Effector memory CD8-positive, alpha-beta T cell (primary cell): ENCODE measurements around the gene FYB1.

Experiments used
- ATAC-seq: fragments of 150-1000 bp; cut with Tn5 transposase; replicated peaks from 2 replicates; pipeline ENCODE4 v1.10.0; 2021; ENCODE audit warnings: mild to moderate bottlenecking, moderate library complexity
- DNase-seq, 3 experiments: peaks; one replicate each; pipeline ENCODE4 v3.0.0; 2021
- H3K27ac Mint-ChIP-seq, 2 donors: one replicate each; pipeline ENCODE4 v1.8.0; 2022; ENCODE audit warnings: mild to moderate bottlenecking in 2 of 2, mixed read lengths in 2 of 2, moderate library complexity in 2 of 2
- H3K27me3 Mint-ChIP-seq, 2 donors: one replicate each; pipeline ENCODE4 v1.8.0; 2022; ENCODE audit warnings: mixed read lengths in 2 of 2
- H3K36me3 Mint-ChIP-seq: one replicate; pipeline ENCODE4 v1.8.0; 2022; ENCODE audit warnings: mild to moderate bottlenecking, moderate library complexity, mixed read lengths; ENCODE audit not compliant: insufficient read depth
- H3K4me1 Mint-ChIP-seq, 2 donors: one replicate each; pipeline ENCODE4 v1.8.0; 2022; ENCODE audit warnings: low read depth in 2 of 2, mixed read lengths in 2 of 2
- H3K4me3 Mint-ChIP-seq, 2 donors: one replicate each; pipeline ENCODE4 v1.8.0; 2022; ENCODE audit warnings: mild to moderate bottlenecking in 2 of 2, mixed read lengths in 2 of 2, moderate library complexity in 2 of 2
- H3K9me3 Mint-ChIP-seq, 2 donors: one replicate each; pipeline ENCODE4 v1.8.0; 2022; ENCODE audit warnings: mixed read lengths in 2 of 2

The FYB1 gene

DNA sequence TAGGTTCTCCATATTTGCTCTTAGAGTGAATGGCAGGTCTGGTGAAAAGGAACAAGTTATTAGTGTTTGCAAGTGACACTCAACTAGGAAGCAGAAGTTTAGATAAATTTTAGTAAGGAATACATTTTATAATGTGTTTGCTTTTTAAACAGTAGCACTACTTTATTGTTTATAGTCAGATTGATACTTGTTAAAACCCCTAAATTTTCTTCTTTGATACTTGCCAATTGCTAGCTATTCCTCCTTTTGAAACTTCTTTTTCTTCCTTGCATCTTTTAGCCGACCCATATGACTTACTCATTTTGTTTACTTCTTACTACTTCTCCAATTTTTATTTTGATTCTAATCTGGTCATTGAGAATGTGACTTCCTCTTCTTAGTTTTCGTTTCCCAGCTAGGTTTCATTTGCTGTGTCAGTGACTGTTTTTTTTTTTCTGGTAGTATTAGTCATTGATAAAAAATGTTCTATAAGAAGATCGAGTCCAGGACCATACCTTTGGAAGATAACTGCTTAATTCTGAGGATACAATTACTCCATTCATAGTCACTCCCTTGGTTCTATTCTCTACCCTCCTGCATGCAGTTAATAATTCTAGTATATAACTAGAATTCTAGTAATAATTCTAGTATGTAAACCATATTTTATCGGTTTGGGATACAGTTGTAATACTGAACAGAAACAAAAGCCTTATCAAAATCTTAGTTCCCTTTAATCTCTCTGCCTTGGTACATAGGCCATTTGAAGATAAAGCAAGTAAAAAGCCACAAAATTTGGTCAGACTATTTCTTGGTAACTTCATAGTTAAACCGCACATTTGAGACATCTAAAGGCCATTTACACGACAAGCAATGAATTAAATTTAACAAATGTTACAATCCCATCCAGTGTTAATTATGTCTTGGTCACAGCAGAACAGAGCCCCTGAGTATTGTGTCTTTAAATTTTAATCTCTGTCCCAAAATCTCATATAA is 142.3 kb downstream of the FYB1 start:
- H3K4me3 Mint-ChIP-seq: peak overlapping the region in 1 of 2 donors; percentile 1
- H3K9me3 Mint-ChIP-seq: no peaks in the 10 kb centered on the region
- DNase-seq (no peak), ATAC-seq (no peak)
- peaks cover 14% of the 10 kb centered on the region for H3K36me3 Mint-ChIP-seq
- H3K4me1 Mint-ChIP-seq: peaks cover 7 to 14% of the 10 kb centered on the region in 2 donors
- H3K27me3 Mint-ChIP-seq: peaks cover 19 to 30% of the 10 kb centered on the region in 2 donors
- no peak overlapping the region for H3K27ac Mint-ChIP-seq

DNA sequence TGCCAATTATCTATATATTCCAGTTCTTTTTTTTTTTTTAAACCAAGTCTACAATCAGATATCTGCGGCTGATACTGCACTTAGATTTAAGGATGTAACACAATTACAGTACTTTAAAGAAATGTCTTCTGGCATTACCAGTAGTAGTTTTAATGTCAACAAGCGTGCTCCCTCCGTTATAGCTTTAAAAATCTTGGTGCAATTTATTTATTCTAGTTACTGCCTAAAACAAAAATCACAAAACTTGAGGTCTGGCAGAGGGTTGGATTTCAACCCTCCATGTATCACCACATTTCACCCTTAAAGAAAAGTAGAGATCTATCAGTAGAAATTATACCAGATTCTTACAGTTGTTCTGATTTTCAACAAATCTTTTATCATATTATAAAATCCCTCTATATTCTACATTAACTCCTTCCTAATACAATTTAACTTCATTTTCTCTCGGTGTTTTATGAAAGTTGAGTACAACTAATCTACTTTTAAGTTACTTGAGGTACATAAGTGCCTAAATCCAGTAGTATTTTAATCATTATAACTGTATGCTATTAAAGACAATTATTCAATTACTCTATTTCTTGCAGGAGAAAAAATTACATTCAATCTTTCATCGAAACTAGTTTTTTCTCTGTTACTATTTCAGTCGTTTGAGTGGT is 143.1 kb downstream of the FYB1 start:
- Mint-ChIP-seq H3K4me1 (peaks cover 10 to 18% of the 10 kb centered on the region in 2 donors), H3K36me3 (peaks cover 14% of the 10 kb centered on the region), H3K27me3 (peaks cover 10 to 22% of the 10 kb centered on the region in 2 donors), H3K4me3 (peak overlapping the region in 1 of 2 donors; percentile 13), H3K9me3 (no peaks in the 10 kb centered on the region), H3K27ac (no peak overlapping the region)
- no peak for ATAC-seq
- no peak for DNase-seq

DNA sequence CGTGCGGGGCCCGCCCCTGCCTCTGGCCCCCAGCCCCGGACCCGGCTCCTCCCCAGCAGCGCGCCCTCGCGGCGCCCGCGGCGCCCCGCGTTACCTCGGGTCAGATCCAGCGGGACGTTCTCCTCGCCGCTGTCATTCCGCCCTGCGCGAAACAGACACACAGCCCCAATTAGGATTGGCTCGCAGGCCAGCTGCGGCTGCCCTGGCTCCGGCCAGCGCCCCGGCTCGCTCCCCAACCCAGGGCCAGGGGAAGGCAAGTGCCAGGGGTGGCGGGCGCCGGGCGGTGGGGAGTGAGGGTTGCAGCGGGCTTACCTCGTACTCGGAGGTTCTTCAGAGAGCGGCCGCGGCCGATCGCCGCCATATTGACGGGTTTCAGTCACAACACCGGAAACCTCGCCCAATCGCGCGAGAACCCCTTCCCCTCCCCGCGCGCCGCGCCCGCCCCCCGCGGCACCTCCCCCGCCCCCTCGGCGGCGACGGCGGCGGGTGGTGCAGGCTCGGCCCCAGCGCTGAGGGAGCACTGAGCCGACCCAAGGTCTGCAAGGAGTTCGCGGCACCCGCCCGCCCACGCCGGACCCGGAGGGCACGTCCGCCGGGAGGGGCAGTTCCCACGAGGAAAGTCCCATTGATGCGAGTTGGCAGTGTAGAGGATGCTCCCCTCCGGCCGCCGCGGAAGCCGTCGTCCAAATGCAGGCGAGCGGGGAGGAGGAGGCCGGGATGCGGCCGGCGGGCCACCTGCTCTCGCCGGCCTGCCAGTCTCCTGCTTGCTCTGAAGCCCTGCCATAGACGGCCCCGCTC is 145.1 kb downstream of the FYB1 start, which contains the start of gene RICTOR:
Gene RICTOR, minus strand, starts transcription at position 383 of the 798 bp plus-strand sequence. Its CDS starts 22 bp downstream, at position 361.
- Mint-ChIP-seq H3K27me3 (peaks cover 0 to 11% of the 10 kb centered on the region in 2 donors), H3K36me3 (peaks cover 22% of the 10 kb centered on the region), H3K4me3 (peak within 1 kb of the TSS; percentile 90 to 94), H3K9me3 (no peaks in the 10 kb centered on the region), H3K27ac (peak within 1 kb of the TSS; percentile 97 to 98), H3K4me1 (peaks cover 10 to 30% of the 10 kb centered on the region in 2 donors)
- ATAC-seq: peak; percentile 69
- peak; percentile 87 to 88 (median 87) for DNase-seq

DNA sequence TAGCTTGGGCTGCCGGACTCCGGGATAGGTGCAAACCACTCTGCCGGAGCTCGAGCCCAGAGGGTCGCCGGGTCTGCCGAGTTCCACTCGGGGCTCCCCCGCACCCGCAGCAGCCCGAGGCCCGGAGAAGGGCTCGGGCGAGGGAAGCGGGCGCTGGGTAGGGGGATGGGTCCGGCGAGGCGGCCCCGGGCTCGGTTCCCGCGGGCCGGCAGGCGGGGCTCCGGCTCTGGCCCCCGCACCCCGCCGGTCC is 145.7 kb downstream of the FYB1 start:
- H3K4me3 Mint-ChIP-seq: peak overlapping the region; percentile 90 to 94
- no peaks in the 10 kb centered on the region for H3K9me3 Mint-ChIP-seq
- DNase-seq: no peak
- peak; percentile 20 for ATAC-seq
- H3K27me3 Mint-ChIP-seq: peaks cover 0 to 11% of the 10 kb centered on the region in 2 donors
- peaks cover 22% of the 10 kb centered on the region for H3K36me3 Mint-ChIP-seq
- peak overlapping the region; percentile 97 to 98 for H3K27ac Mint-ChIP-seq
- H3K4me1 Mint-ChIP-seq: peaks cover 10 to 33% of the 10 kb centered on the region in 2 donors

DNA sequence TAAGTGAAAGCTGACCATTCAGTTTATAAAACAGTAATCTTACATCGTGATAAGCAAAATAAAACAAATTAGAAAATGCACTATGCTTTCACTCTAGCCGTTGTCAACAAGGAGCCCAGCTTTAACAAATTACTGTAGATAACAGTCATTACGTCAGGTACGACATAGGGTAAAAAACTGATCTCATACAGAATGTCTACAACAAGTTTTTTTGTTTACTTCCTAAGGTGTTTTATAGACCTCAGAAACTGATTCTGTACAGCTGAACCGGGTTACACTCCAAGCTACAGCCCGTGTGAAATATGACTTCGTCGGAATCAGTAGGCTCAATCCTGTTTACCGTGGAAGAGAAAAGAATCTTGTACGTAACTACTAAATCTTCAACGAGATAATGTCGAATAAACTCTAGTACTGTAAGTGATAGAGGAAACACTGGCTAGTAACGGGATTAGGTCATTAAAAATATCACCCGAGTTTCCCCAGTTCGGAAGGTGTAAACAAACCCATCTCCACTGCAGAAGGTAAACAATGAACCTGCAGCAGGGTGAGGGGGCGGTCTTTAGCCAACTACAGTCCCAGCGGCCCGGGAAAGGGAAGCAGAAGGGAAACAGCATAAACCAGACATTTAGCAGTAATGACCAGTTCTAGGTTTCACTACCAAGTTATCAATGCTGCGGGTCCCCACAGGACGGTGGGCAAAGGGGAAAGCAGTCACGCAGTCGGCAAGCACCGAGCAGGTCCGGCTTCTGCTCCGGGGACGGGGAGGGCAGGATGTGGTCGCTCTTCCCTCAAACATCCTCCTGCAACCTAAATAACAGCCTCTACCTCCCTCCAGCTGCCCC is 146.2 kb downstream of the FYB1 start:
- DNase-seq: peak; percentile 43 to 61 (median 54)
- peaks cover 15 to 38% of the 10 kb centered on the region in 2 donors for H3K4me1 Mint-ChIP-seq
- H3K27ac Mint-ChIP-seq: peak overlapping the region; percentile 97 to 98
- H3K9me3 Mint-ChIP-seq: no peaks in the 10 kb centered on the region
- ATAC-seq: peak; percentile 56
- H3K36me3 Mint-ChIP-seq: peaks cover 22% of the 10 kb centered on the region
- H3K4me3 Mint-ChIP-seq: peak overlapping the region; percentile 90 to 94
- H3K27me3 Mint-ChIP-seq: peaks cover 0 to 11% of the 10 kb centered on the region in 2 donors

DNA sequence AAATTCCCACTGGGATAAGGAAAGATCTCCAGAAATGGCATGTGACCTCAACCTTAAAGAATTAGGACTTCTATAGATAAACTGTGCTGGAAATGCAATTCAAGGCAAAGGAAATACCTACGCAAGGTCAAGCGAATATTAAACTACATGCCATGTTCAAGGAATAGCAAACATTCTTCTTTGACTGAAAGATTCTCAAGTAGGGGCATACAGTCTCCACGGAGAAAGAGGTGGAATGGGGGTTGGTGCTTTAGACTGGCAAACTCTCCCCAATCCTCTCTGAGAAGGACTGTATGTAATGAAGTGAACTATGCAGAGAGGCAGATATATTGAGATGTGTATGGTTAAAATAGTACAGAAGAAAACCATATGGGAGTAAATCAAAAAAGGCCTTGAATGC is 151.3 kb downstream of the FYB1 start:
- Mint-ChIP-seq H3K4me1 (peaks cover 34 to 65% of the 10 kb centered on the region in 2 donors), H3K27ac (peak overlapping the region in 1 of 2 donors; percentile 2), H3K4me3 (peak overlapping the region in 1 of 2 donors; percentile 15), H3K9me3 (peaks cover 6 to 8% of the 10 kb centered on the region in 2 donors), H3K27me3 (no peaks in the 10 kb centered on the region), H3K36me3 (peaks cover 44% of the 10 kb centered on the region)
- ATAC-seq (no peak), DNase-seq (no peak)

DNA sequence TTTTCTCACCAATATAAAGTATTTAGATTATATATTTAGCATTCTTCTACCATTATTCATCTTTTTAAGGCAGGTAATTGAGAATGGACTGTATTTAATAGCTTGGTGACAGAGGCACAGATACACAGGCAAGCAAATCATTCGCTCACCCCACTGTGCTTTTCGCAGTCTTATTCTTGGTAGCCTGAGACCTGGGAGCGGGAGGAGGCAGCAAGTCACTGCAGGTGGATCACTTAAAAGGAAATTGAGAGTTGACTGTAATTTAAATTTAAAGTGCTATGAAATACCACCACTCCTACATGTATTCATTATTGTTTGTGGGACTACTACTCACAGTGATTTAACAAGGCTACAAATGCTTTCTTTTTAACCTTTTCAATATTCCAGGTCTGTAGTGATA is 154.9 kb downstream of the FYB1 start:
- ATAC-seq (no peak), DNase-seq (no peak)
- Mint-ChIP-seq H3K4me1 (peaks cover 39 to 74% of the 10 kb centered on the region in 2 donors), H3K4me3 (peak overlapping the region in 1 of 2 donors; percentile 60), H3K27ac (peak overlapping the region; percentile 32 to 56), H3K36me3 (peaks cover 30% of the 10 kb centered on the region), H3K27me3 (no peaks in the 10 kb centered on the region), H3K9me3 (peaks cover 6 to 8% of the 10 kb centered on the region in 2 donors)

DNA sequence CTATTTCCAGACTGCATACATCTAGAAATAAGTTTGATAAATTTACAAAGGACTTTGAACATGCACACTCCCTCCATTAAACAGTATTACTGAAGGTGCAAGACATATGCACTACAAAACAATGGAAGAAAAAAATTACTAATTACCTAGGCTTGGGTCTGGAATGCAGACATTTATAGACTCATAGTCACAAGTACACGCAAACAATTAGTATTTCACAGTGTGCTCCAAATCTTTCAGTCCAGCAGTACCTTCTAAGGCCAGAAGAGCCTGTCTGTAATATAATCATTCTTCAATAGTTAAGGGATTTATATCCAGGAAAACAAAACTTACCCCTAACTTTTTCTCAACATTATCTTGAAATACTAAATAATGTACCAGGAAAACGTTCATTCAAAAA is 156.3 kb downstream of the FYB1 start:
- Mint-ChIP-seq H3K27ac (no peak overlapping the region), H3K9me3 (peaks cover 6 to 8% of the 10 kb centered on the region in 2 donors), H3K36me3 (peaks cover 30% of the 10 kb centered on the region), H3K4me3 (peak overlapping the region in 1 of 2 donors; percentile 13), H3K4me1 (peaks cover 37 to 70% of the 10 kb centered on the region in 2 donors), H3K27me3 (no peaks in the 10 kb centered on the region)
- ATAC-seq (no peak), DNase-seq (no peak)

DNA sequence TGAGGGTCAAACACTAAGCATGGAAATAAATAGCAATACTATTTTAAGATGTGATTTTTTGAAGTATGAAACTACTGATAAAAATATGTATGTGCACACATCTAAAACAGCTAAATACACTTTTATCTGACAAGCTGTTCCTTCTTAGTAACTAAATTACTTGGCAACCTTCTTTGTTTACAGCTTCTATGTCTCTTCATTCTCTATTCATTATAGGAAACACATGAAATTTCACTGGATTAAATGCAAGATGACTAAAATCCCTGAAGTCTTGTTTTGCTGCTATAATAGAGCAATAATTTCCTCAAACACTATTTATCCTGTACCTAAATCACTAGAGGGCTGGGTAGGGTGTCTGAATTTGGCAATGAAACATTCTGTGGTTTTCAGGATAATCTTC is 156.8 kb downstream of the FYB1 start:
- no peak for DNase-seq
- no peak overlapping the region for H3K27ac Mint-ChIP-seq

DNA sequence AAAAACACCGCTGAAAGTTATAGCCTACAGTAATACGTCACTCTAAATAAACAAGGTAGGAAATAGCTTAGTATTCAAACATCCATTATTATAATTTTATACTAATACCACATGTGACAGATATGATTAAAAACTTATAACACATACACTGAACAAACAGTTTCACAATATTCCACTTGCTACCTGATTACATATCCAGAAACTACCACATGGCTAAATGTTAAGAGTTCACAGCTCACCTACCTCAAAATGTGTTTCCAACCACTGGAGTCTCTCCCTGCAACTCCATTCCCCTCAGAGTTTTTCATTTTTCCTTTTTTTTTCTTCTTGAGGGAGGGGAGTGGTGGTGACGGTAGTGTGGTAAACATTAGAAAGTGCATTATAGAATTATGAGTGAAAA is 157.3 kb downstream of the FYB1 start:
- peaks cover 24% of the 10 kb centered on the region for H3K36me3 Mint-ChIP-seq
- H3K4me3 Mint-ChIP-seq: no peak overlapping the region
- H3K27ac Mint-ChIP-seq: no peak overlapping the region
- no peaks in the 10 kb centered on the region for H3K27me3 Mint-ChIP-seq
- no peak for ATAC-seq
- no peak for DNase-seq
- H3K4me1 Mint-ChIP-seq: peaks cover 32 to 62% of the 10 kb centered on the region in 2 donors
- H3K9me3 Mint-ChIP-seq: peaks cover under 1 to 4% of the 10 kb centered on the region in 2 donors

More for the DNA sequence above, 156.8 kb downstream of the FYB1 start:
- H3K4me3 Mint-ChIP-seq: peak overlapping the region in 1 of 2 donors; percentile 13
- peaks cover 28% of the 10 kb centered on the region for H3K36me3 Mint-ChIP-seq
- no peaks in the 10 kb centered on the region for H3K27me3 Mint-ChIP-seq
- H3K9me3 Mint-ChIP-seq: peaks cover 5 to 6% of the 10 kb centered on the region in 2 donors
- no peak for ATAC-seq
- peaks cover 34 to 66% of the 10 kb centered on the region in 2 donors for H3K4me1 Mint-ChIP-seq

DNA sequence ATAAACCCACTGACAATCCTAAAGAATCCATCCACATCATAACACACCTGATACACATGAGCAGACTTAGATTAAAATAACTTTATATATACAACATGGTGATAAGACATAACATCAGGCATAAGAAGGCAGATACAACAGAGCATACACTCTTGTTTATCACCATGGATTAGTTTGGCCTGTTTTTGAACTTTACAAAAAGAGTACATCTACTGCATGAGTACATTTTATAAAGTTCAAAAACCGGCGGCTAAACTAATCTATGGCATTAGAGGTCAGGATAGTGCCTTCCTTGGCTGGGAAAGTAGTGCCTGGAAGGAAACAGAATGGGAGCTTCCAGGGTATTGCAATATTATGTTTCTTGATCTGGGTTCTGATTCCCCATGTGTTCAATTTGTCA is 160.3 kb downstream of the FYB1 start:
- Mint-ChIP-seq H3K4me1 (peaks cover 31 to 59% of the 10 kb centered on the region in 2 donors), H3K27me3 (no peaks in the 10 kb centered on the region), H3K9me3 (no peaks in the 10 kb centered on the region), H3K27ac (peak overlapping the region; percentile 47 to 59), H3K36me3 (peaks cover 8% of the 10 kb centered on the region), H3K4me3 (peak overlapping the region; percentile 30 to 76)
- DNase-seq (no peak), ATAC-seq (peak; percentile 35)

DNA sequence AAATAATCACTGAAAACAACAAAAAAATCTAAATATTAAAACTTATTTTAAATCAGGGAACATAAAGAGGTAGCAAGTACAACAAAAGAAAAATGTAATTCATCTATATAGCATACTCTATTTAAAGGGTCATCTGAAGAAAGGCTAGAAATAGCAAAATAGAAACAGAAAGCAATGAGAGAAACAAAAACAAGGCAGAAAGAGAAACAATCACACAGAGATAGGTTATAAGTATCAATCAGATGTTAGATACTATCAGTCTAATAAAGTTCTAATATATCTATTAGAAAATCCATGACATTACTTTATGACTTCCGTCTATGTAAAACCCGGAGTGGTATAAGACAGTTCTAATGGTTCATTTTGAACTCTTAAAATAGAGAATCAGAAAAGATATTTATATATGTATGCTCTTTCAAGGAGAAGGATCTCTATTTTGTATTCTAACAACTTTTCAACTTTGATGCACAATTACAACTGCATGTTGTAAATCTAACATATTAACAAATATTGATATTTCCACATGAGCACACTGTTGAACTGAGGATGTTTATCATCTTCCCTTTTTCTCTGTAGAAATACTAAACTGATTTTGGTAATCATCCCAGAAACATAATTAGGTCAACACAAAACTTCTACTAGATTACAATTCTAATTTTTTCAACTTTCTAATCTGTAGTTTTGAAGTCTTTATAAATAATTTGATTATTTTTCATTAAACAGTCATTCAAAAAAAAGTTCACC is 161.0 kb downstream of the FYB1 start:
- ATAC-seq (peak; percentile 45), DNase-seq (no peak)
- Mint-ChIP-seq H3K9me3 (no peaks in the 10 kb centered on the region), H3K4me1 (peaks cover 30 to 59% of the 10 kb centered on the region in 2 donors), H3K27ac (peak overlapping the region; percentile 47 to 59), H3K27me3 (no peaks in the 10 kb centered on the region), H3K36me3 (peaks cover 12% of the 10 kb centered on the region), H3K4me3 (peak overlapping the region; percentile 59 to 76)
